22Rv1 (cell line): ENCODE data around the gene MMADHC.

ENCODE experiments used
- CTCF ChIP-seq: fragments of 450-650 bp; IDR thresholded peaks from 2 replicates; pipeline ENCODE4 v1.5.1; 2017; ENCODE audit warnings: mild to moderate bottlenecking
- ZFX ChIP-seq: fragments of 450-650 bp; IDR thresholded peaks from 2 replicates; pipeline ENCODE4 v1.6.1; 2017; ENCODE audit warnings: antibody characterized with exemption, borderline replicate concordance

- TF ChIP-seq CTCF (no peak), ZFX (no peak)
These were observed 19.4 kb downstream of the MMADHC start for GRCh38 chr2:149568138-149568537.
